Right lobe of liver (tissue), 6 donors: Measurements from ENCODE around the gene FGF4. TPM values are rescaled to one million over a fixed set of nuclear protein-coding genes. Genes with fewer than 3 reads are reported as not detected.
A peak's percentile ranks its signal among the peaks of the same experiment; 100 is the strongest.

Source experiments
- ATAC-seq, 4 donors: fragments of 200-7000 bp; cut with Tn5 transposase; one replicate each; pipeline ENCODE4 v1.9.1; 2020; ENCODE audit warnings: mild to moderate bottlenecking in 4 of 4, moderate library complexity in 4 of 4
- DNase-seq, 3 donors: peaks; one replicate each; pipeline ENCODE4 v3.0.0-alpha.2; 2020
- H3K27ac ChIP-seq, 3 donors: fragments of 200-600 bp; one replicate each; pipeline ENCODE4 v1.8.0; 2022
- H3K27me3 ChIP-seq, 2 donors: fragments of 200-600 bp; one replicate each; pipeline ENCODE4 v1.8.0; 2022
- H3K36me3 ChIP-seq, 4 donors: fragments of 200-600 bp; sonication (generic) in 1 of 4; one replicate each; pipeline versions ENCODE4 v1.5.1 to v1.8.0; 2017 to 2022; ENCODE audit warnings: control low read depth in 1 of 4
- H3K4me1 ChIP-seq, 4 donors: fragments of 200-600 bp; sonication (generic) in 1 of 4; one replicate each; pipeline versions ENCODE4 v1.5.1 to v1.8.0; 2017 to 2022; ENCODE audit warnings: control low read depth in 1 of 4
- H3K4me3 ChIP-seq, 3 donors: fragments of 200-600 bp; one replicate each; pipeline ENCODE4 v1.8.0; 2022
- H3K9me3 ChIP-seq, 4 donors: fragments of 200-600 bp; sonication (generic) in 1 of 4; one replicate each; pipeline versions ENCODE4 v1.5.1 to v1.8.0; 2017 to 2022; ENCODE audit warnings: control low read depth in 1 of 4
- POLR2A ChIP-seq: fragments of 450-650 bp; IDR thresholded peaks from one replicate; pipeline ENCODE4 v1.6.1; 2017; ENCODE audit warnings: antibody characterized with exemption, mild to moderate bottlenecking
- WGBS: methylation state at CpG from one replicate; pipeline ENCODE4 v1.1.6; 2018; ENCODE audit warnings: low coverage, low lambda C conversion rate; ENCODE audit not compliant: insufficient coverage; ENCODE audit errors: missing lambda C conversion rate; 5-methylcytosine and 5-hydroxymethylcytosine counted together
- intact Hi-C, 2 donors: fragments of 100-400 bp; cut with DNase I; formaldehyde crosslinking; loops; one replicate each; pipeline versions ENCODE4 v1.11.2 to v1.14.1; 2022
- total RNA-seq, 6 experiments: library from RNA; depleted of rRNA in 2 of 6; stranded (reverse); fragments of >200 nt in 2 of 6; fragmentation: NEBNext Ultra II Directional in 3 of 6; extraction: Animal tissue kit (Norgen Biotek cat#: 25700) in 3 of 6; gene quantifications; one replicate each; pipeline versions ENCODE4 v1.1.0 to v1.2.4, GENCODE V29; 2016 to 2023
- TF ChIP-seq, protein P1 (sequence below), 4 donors: fragments of 200-600 bp in 3 of 4; fragments of 450-650 bp in 1 of 4; IDR thresholded peaks; one replicate each; pipeline versions ENCODE4 v1.5.1 to v1.8.0; 2016 to 2022; ENCODE audit warnings: antibody characterized with exemption in 4 of 4, mild to moderate bottlenecking in 2 of 4
- donor health status: DM: no; HTN: yes; CAD: no.
- donor health status: DM: no; HTN: no; CAD: no.
- donor health status: DM: no; HTN: no; CAD: no.
- donor health status: DM: no; HTN: yes; CAD: no.
- donor health status: DM: no; HTN: yes; CAD: no.

The FGF4 gene
- total RNA-seq, 6 experiments from 2014 or later: not detected

DNA sequence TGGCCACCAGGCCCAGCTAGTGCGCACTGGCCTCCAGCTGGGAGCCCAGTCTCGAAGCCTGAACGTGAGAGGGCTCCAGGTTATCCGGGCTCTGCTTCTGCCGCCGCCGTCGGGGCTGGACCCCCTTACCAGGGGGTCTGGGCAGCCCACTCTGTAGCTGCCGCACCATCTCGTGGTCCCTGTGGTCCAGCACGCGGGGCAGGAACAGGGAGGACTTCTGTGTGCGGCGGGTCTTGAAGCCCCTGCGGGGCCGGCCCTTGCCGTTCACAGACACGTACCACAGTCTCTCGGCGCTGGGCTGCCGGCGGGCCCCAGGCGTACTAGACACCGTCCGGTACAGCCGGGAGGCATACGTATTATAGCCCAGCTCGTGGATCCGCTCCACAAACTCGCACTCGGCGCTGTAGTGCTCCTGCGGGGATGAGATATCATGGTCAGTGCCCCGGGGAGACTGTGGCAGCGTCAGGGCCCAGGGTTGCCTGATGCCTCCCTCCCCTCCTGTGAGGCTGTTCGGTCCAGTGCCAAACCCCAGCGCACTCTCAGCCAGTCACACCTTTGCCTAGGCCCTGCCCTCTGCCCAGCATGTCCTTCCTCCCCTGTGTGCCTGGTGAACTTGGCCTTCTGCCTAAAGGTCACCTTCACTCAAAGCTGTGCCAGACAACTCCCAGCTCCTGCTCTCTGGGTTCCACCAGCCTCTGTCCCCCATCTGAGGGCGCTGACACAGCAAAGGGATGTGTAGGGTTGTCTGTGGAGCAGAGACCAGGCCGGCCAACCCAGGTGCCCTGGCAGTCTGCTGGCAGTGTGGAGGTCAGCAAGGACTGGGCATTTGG is 35.4 kb upstream of the FGF4 start:
- intact Hi-C loops: no loop called here
- peaks cover 0 to 5% (median 0%) of the 10 kb centered on the region in 4 donors for H3K4me1 ChIP-seq
- WGBS: 100% methylated on average over 2 of the region's 39 CpGs
- no peak overlapping the region for H3K4me3 ChIP-seq
- H3K36me3 ChIP-seq: no peaks in the 10 kb centered on the region
- H3K27ac ChIP-seq: no peak overlapping the region
- peak; percentile 59 to 85 (median 80) for DNase-seq
- no peaks in the 10 kb centered on the region for H3K27me3 ChIP-seq
- peak; percentile 87 to 94 (median 91) for ATAC-seq
- H3K9me3 ChIP-seq: no peaks in the 10 kb centered on the region
- TF ChIP-seq POLR2A: no peak
- TF ChIP-seq, protein P1, sequence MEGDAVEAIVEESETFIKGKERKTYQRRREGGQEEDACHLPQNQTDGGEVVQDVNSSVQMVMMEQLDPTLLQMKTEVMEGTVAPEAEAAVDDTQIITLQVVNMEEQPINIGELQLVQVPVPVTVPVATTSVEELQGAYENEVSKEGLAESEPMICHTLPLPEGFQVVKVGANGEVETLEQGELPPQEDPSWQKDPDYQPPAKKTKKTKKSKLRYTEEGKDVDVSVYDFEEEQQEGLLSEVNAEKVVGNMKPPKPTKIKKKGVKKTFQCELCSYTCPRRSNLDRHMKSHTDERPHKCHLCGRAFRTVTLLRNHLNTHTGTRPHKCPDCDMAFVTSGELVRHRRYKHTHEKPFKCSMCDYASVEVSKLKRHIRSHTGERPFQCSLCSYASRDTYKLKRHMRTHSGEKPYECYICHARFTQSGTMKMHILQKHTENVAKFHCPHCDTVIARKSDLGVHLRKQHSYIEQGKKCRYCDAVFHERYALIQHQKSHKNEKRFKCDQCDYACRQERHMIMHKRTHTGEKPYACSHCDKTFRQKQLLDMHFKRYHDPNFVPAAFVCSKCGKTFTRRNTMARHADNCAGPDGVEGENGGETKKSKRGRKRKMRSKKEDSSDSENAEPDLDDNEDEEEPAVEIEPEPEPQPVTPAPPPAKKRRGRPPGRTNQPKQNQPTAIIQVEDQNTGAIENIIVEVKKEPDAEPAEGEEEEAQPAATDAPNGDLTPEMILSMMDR (IDR thresholded peaks at IDR 0.05): no peak

DNA sequence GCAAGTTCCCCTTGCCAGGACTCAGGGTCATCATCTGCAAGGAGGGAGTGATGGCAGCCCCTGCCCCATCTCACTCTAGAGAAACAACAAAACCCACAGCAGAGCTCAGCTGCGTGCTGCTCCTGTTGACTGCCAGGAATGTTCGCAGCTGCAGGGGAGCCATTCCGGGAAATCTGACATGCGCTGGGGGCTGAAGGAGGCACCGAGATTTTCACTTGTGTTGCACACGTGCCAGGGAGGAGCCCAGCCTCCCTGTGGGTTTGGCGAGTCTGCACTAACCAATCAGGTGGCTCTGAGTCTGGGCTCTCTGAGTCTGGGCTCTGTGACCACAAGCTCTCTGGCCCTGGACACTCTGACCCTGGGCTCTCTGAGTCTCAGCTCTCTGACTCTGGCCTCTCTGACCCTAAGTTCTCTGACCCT is 33.5 kb upstream of the FGF4 start:
- Histone ChIP-seq H3K9me3 (no peaks in the 10 kb centered on the region), H3K4me3 (no peak overlapping the region), H3K36me3 (no peaks in the 10 kb centered on the region), H3K27ac (no peak overlapping the region), H3K27me3 (no peaks in the 10 kb centered on the region), H3K4me1 (peaks cover 0 to 5% (median 0%) of the 10 kb centered on the region in 4 donors)
- intact Hi-C loops: no loop called here
- DNase-seq: no peak
- WGBS: 64% methylated on average over 3 of the region's 7 CpGs
- peak in 1 of 4 donors; percentile 21 for ATAC-seq
- TF ChIP-seq, protein P1 (IDR thresholded peaks at IDR 0.05): no peak
- no peak for TF ChIP-seq POLR2A

DNA sequence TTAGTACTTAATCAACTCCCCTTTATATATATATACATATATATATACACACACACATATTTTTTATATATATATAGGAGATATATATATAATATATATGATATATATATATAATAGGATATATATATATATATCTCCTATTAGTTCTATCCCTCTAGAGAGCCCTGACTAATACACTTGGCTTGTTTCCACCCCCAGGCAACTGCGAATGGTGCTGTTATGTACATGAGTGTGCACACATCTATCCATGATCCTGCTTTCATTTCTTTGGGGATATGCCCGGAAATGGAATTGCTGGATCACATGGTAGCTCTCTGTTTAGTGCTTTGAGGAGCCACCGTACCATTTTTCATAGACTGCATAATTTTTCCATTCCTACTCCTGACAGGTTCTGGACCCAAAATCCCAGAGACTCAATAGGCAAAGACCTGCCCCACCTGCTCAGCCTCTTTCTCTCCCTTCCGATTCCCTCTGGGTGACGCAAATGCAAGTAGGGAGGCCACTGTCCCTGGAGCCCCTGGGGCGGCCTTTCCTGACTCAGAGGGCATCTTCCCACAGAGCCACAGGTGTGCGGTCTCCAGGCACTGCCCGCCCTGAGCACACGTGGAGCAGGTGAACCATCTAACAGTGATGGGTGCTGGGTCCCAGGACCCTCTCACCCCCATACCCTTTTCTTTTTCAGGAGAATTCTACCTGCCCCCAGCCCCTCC is 32.1 kb upstream of the FGF4 start:
- no peak overlapping the region for H3K4me3 ChIP-seq
- H3K27ac ChIP-seq: no peak overlapping the region
- TF ChIP-seq, protein P1 (IDR thresholded peaks at IDR 0.05): no peak
- TF ChIP-seq POLR2A: no peak
- H3K4me1 ChIP-seq: peaks cover 0 to 5% (median 0%) of the 10 kb centered on the region in 4 donors
- H3K9me3 ChIP-seq: no peaks in the 10 kb centered on the region
- ATAC-seq: no peak
- WGBS: 81% methylated on average over 4 of the region's 9 CpGs
- no peaks in the 10 kb centered on the region for H3K27me3 ChIP-seq
- no peak for DNase-seq
- intact Hi-C loops: no loop called here
- H3K36me3 ChIP-seq: no peaks in the 10 kb centered on the region

DNA sequence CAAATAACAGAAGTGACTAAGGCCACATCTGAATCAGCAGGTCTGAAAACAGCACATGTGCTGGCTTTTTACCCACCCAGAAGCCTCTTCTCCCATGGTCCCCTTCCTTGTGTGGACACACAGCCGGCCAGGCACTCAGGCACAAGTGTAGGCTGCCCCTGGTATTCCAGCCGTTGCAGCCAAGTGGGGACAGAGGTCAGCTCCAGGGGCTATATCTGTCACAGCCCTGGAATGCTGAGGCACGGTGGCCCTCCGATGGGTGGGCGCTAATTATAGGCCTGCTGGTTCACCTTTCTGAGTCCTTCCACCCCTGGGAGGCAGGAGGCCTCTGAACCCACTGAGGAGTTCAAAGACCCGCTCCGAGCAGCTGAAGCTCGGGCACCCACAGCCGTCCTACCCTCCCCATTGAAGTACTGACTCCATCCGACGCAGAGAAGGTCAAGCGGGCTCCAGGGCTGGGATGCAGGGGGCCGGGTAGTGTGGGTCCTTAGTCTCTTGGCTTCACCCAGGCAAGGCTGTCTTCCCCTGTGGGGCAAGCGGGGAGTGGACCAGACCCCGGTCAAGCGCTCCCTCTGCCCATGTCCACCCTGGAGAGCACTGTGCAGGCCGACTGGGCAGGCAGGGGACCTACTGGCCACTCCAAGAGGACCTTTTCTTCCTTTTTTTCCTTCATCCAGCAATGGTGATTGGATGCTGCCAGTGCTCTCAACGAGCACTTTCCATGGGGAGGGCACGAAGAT is 29.8 kb upstream of the FGF4 start:
- H3K36me3 ChIP-seq: no peaks in the 10 kb centered on the region
- 43% methylated on average over 3 of the region's 19 CpGs for WGBS
- ATAC-seq: no peak
- TF ChIP-seq POLR2A: no peak
- TF ChIP-seq, protein P1 (IDR thresholded peaks at IDR 0.05): no peak
- no peak for DNase-seq
- H3K27me3 ChIP-seq: no peaks in the 10 kb centered on the region
- H3K4me3 ChIP-seq: no peak overlapping the region
- H3K9me3 ChIP-seq: no peaks in the 10 kb centered on the region
- H3K4me1 ChIP-seq: no peaks in the 10 kb centered on the region
- H3K27ac ChIP-seq: no peak overlapping the region
- intact Hi-C loops: no loop called here
